ENCODE measurements around the gene CTRB1. TPM values are rescaled to one million over a fixed set of nuclear protein-coding genes. Genes with fewer than 3 reads are reported as not detected.
A peak's percentile ranks its signal among the peaks of the same experiment; 100 is the strongest.

Gene CTRB1
- total and polyA plus RNA-seq, 2 of the 13 experiments (the other 11 are each of a cell fraction or from before 2014, with no cell fraction given), result not detected

- in situ Hi-C loops (cut with HindIII; ENCODE audit: extremely low pct_ligation_motif_present, low pct_unique_long_range_greater_than_20kb) (no loop called here), intact Hi-C loops (cut with micrococcal nuclease; ENCODE audit: unreplicated experiment) (no loop called here)
- H3K4me3 ChIP-seq (replicated peaks in 1 of 3; ENCODE audit: insufficient read depth in 1 of 3, low read depth in 2 of 3, low read length in 3 of 3), result no peak overlapping the region
- H4K20me1 ChIP-seq (ENCODE audit: insufficient read depth, low read length), result peaks cover 59% of the 10 kb centered on the region
- POLR2A ChIA-PET, result no interaction called here
- ATAC-seq (no peak), DNase-seq (ENCODE audit: low spot score) (no peak), FAIRE-seq (no peak)
- H3K9ac ChIP-seq (ENCODE audit: insufficient read depth, low read depth, low read length), result no peak overlapping the region
- peaks cover 89% of the 10 kb centered on the region for H3K79me2 ChIP-seq (ENCODE audit: insufficient read depth, low read length)
- H3K4me2 ChIP-seq (ENCODE audit: low read depth, low read length), result no peak overlapping the region
- BruUV-seq (replicated peaks), result no TSS peak
- peaks cover 91% of the 10 kb centered on the region for H3K4me1 ChIP-seq (ENCODE audit: insufficient read depth, low read length)
- H3K27ac ChIP-seq (ENCODE audit: extremely low read length, insufficient read depth, low read length), result no peak overlapping the region
- H3K27me3 ChIP-seq (ENCODE audit: control insufficient read depth in 1 of 2, insufficient read depth in 2 of 2, low read length in 2 of 2), result no peaks in the 10 kb centered on the region
- peaks cover 3 to 8% of the 10 kb centered on the region in 2 experiments; a peak in 2 of 5 replicates for H3K36me3 ChIP-seq (replicated peaks in 1 of 2; ENCODE audit: control insufficient read depth in 1 of 2, insufficient read depth in 2 of 2, low read length in 2 of 2)
- no peaks in the 10 kb centered on the region for H3K9me3 ChIP-seq (ENCODE audit: low read length)
- CTCF ChIA-PET (ENCODE audit: low intra/inter-chr PET ratio, low total read pairs), result no interaction called here
- 97% methylated on average over 21 of the region's 21 CpGs for WGBS (ENCODE audit: low lambda C conversion rate)
- H2AFZ ChIP-seq (ENCODE audit: low read length), result no peak overlapping the region
- 0 out of 2 replicates have a peak, but pooled peaks have one; percentile 33 for TF ChIP-seq POLR2G (IDR thresholded peaks at IDR 0.05; ENCODE audit: low read depth, low read length)
- peak; percentile 9; the same call in 1 of the 2 replicates for TF ChIP-seq RAD21 (CRISPR knock-in tag; IDR thresholded peaks at IDR 0.05)
- TF ChIP-seq SP4 (CRISPR knock-in tag; IDR thresholded peaks at IDR 0.05), result 0 out of 2 replicates have a peak, but pooled peaks have one; percentile 21
- TF ChIP-seq ZFP91 (CRISPR knock-in tag; IDR thresholded peaks at IDR 0.05; ENCODE audit: borderline replicate concordance), result peak; percentile 32; the same call in 1 of the 2 replicates
- no peak for TF ChIP-seq MED1 (CRISPR knock-in tag; IDR thresholded peaks at IDR 0.05)
- TF ChIP-seq GLMP (CRISPR knock-in tag; IDR thresholded peaks at IDR 0.05; ENCODE audit: borderline replicate concordance), result no peak
- no peak for TF ChIP-seq HMG20A (CRISPR knock-in tag; IDR thresholded peaks at IDR 0.05; ENCODE audit: borderline replicate concordance)
- 0 out of 2 replicates have a peak, but pooled peaks have one; percentile 52 for TF ChIP-seq DZIP1 (CRISPR knock-in tag; IDR thresholded peaks at IDR 0.05)
- no peak for TF ChIP-seq TARDBP (CRISPR knock-in tag; IDR thresholded peaks at IDR 0.05)
- TF ChIP-seq ATAD3A (CRISPR knock-in tag; IDR thresholded peaks at IDR 0.05), result no peak
- TF ChIP-seq HNRNPL (IDR thresholded peaks at IDR 0.05; ENCODE audit: low read depth, low read length), result 0 out of 2 replicates have a peak, but pooled peaks have one; percentile 43
- TF ChIP-seq AGO2 (optimal IDR thresholded peaks at IDR 0.05; ENCODE audit: low read depth, low read length), result peak; percentile 86
- peak; percentile 28; the same call in 1 of the 2 replicates for TF ChIP-seq ZNF768 (CRISPR knock-in tag; IDR thresholded peaks at IDR 0.05)
- TF ChIP-seq E2F2 (CRISPR knock-in tag; IDR thresholded peaks at IDR 0.05; ENCODE audit: borderline replicate concordance), result no peak
- TF ChIP-seq ZNF564 (CRISPR knock-in tag; IDR thresholded peaks at IDR 0.05), result no peak
Observed at GRCh38 chr16:75257886-75258806, 39.4 kb downstream of the CTRB1 start.
